BE2C (cell line): ENCODE data around the gene TMEM252.

Experiments used
- DNase-seq: peaks from one replicate; pipeline ENCODE4 v3.0.0-alpha.2; 2020
- H3K27me3 ChIP-seq: fragments of 250-450 bp; sonication (Bioruptor Pico); 2 replicates; pipeline ENCODE4 v1.5.1; 2020; ENCODE audit warnings: mild to moderate bottlenecking
- H3K36me3 ChIP-seq: fragments of 250-450 bp; sonication (Bioruptor Pico); 2 replicates; pipeline ENCODE4 v1.5.1; 2020; ENCODE audit warnings: mild to moderate bottlenecking
- H3K4me1 ChIP-seq: fragments of 250-450 bp; sonication (Bioruptor Pico); 2 replicates; pipeline ENCODE4 v1.5.1; 2020
- H3K4me3 ChIP-seq: 2 replicates; pipeline ENCODE4 v1.5.1; 2011; ENCODE audit warnings: low read depth, low read length
- H3K9me3 ChIP-seq: fragments of 250-450 bp; sonication (Bioruptor Pico); 2 replicates; pipeline ENCODE4 v1.5.1; 2020
- CTCF ChIP-seq: IDR thresholded peaks from 2 replicates; pipeline ENCODE4 v1.5.1; 2012; ENCODE audit warnings: mild to moderate bottlenecking, low read depth, low read length

TMEM252 gene

DNA sequence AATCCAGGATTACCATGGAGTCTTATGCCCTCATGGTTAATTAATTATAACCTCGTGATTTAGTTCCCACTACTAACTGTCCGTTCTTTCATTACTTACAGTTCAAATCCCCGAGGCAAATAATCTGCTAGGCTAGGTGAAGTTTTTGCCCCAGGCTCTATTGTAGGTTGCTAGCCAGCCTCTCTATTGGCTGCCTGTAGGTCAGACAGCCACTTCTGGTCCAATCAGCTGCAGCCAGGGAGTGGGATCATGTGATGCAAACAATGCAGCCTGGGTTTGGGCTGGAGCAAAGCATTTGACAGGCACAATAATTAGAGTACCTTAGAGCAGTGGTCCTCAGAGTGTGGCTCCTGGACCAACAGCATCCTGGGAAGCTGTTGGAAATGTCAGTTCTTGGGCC is 17.7 kb downstream of the TMEM252 start:
- no peaks in the 10 kb centered on the region for H3K36me3 ChIP-seq
- no peak for TF ChIP-seq CTCF
- no peaks in the 10 kb centered on the region for H3K27me3 ChIP-seq
- no peak overlapping the region for H3K4me3 ChIP-seq
- H3K9me3 ChIP-seq: no peaks in the 10 kb centered on the region
- no peak for DNase-seq
- H3K4me1 ChIP-seq: no peaks in the 10 kb centered on the region

GRCh38 chr9:68522131-68522530 is 18.6 kb downstream of the TMEM252 start:
- H3K4me1 ChIP-seq: no peaks in the 10 kb centered on the region
- DNase-seq: no peak
- no peaks in the 10 kb centered on the region for H3K27me3 ChIP-seq
- H3K36me3 ChIP-seq: no peaks in the 10 kb centered on the region
- no peak for TF ChIP-seq CTCF
- no peak overlapping the region for H3K4me3 ChIP-seq
- no peaks in the 10 kb centered on the region for H3K9me3 ChIP-seq

DNA sequence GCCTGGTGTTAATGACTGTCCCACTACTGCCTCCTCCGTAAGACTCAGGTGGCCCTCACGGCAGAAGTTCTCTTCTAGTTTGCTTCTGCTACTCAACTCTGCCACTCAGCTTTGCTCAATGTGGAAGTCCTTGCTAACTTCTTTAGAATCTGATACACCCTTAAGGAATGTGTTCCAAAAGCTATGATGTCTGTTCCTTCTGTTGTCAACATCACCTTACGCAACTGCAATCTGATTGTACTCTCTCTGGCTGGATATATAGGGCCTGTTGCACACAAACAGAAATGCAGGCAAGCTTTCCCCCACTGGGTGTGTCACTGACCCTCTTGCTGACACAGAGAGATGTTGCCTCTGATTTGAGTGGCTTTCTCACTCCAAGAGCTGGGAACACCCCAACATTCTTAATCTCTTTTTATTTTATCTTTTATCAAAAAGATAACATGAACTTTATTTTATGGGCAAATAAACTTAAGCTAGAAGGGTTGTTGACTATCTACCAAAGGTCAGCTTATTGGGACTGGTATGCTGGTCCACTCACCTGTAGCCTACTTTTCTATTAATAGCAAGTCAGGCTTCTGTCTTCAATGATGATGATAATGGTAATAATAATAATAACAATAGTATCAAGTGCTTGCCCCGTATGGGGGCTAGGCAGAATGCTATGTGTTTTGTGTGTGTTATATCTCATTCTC is 25.2 kb downstream of the TMEM252 start:
- Histone ChIP-seq H3K27me3 (no peaks in the 10 kb centered on the region), H3K4me1 (no peaks in the 10 kb centered on the region), H3K36me3 (no peaks in the 10 kb centered on the region), H3K4me3 (no peak overlapping the region), H3K9me3 (no peaks in the 10 kb centered on the region)
- TF ChIP-seq CTCF: no peak
- no peak for DNase-seq

GRCh38 chr9:68513981-68514380 is 26.7 kb downstream of the TMEM252 start:
- Histone ChIP-seq H3K9me3 (no peaks in the 10 kb centered on the region), H3K27me3 (no peaks in the 10 kb centered on the region), H3K4me1 (no peaks in the 10 kb centered on the region), H3K36me3 (no peaks in the 10 kb centered on the region), H3K4me3 (no peak overlapping the region)
- no peak for TF ChIP-seq CTCF
- no peak for DNase-seq

DNA sequence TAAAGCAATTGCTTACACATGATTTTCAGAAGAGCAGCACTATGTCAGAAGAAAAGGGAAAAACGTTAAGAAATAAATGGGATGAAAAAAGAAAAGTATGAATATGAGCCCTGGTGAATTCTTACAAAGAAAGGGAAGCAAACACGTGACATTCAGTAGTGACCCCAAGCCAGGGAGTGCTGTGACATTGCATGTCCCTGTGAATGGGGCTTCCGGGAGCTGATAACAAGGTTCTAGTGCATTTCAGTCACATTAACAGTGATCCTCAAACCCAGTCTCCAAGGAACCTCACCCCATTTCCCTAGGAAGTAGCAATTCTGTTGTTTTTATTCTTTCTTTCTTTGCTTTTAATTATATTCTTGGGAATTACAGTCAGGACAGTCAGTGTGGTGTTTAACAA is 27.3 kb downstream of the TMEM252 start:
- Histone ChIP-seq H3K27me3 (no peaks in the 10 kb centered on the region), H3K4me1 (no peaks in the 10 kb centered on the region), H3K36me3 (no peaks in the 10 kb centered on the region), H3K9me3 (no peaks in the 10 kb centered on the region), H3K4me3 (no peak overlapping the region)
- no peak for TF ChIP-seq CTCF
- DNase-seq: no peak

- no peaks in the 10 kb centered on the region for H3K27me3 ChIP-seq
- no peaks in the 10 kb centered on the region for H3K36me3 ChIP-seq
- H3K9me3 ChIP-seq: no peaks in the 10 kb centered on the region
- no peak for DNase-seq
- H3K4me1 ChIP-seq: no peaks in the 10 kb centered on the region
- no peak for TF ChIP-seq CTCF
- H3K4me3 ChIP-seq: no peak overlapping the region
Measured at GRCh38 chr9:68509689-68510088, 31.0 kb downstream of the TMEM252 start.
